ENCODE measurements around the gene RUSC1.
"Not testable (repeated sequence)": the region's sequence is repeated elsewhere in the genome, so short reads cannot be mapped to it uniquely, and the experiment has no call there.

Gene RUSC1

GRCh38 chr1:155324037-155324716 lies 3.5 kb downstream of the RUSC1 start:
- TF ChIP-seq, protein P1, sequence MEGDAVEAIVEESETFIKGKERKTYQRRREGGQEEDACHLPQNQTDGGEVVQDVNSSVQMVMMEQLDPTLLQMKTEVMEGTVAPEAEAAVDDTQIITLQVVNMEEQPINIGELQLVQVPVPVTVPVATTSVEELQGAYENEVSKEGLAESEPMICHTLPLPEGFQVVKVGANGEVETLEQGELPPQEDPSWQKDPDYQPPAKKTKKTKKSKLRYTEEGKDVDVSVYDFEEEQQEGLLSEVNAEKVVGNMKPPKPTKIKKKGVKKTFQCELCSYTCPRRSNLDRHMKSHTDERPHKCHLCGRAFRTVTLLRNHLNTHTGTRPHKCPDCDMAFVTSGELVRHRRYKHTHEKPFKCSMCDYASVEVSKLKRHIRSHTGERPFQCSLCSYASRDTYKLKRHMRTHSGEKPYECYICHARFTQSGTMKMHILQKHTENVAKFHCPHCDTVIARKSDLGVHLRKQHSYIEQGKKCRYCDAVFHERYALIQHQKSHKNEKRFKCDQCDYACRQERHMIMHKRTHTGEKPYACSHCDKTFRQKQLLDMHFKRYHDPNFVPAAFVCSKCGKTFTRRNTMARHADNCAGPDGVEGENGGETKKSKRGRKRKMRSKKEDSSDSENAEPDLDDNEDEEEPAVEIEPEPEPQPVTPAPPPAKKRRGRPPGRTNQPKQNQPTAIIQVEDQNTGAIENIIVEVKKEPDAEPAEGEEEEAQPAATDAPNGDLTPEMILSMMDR (IDR thresholded peaks at IDR 0.05; ENCODE audit: insufficient read depth, missing control alignments), result no peak
- DNase-seq (ENCODE audit: insufficient read length, low spot score) (peak; percentile 98), FAIRE-seq (no peak)

DNA sequence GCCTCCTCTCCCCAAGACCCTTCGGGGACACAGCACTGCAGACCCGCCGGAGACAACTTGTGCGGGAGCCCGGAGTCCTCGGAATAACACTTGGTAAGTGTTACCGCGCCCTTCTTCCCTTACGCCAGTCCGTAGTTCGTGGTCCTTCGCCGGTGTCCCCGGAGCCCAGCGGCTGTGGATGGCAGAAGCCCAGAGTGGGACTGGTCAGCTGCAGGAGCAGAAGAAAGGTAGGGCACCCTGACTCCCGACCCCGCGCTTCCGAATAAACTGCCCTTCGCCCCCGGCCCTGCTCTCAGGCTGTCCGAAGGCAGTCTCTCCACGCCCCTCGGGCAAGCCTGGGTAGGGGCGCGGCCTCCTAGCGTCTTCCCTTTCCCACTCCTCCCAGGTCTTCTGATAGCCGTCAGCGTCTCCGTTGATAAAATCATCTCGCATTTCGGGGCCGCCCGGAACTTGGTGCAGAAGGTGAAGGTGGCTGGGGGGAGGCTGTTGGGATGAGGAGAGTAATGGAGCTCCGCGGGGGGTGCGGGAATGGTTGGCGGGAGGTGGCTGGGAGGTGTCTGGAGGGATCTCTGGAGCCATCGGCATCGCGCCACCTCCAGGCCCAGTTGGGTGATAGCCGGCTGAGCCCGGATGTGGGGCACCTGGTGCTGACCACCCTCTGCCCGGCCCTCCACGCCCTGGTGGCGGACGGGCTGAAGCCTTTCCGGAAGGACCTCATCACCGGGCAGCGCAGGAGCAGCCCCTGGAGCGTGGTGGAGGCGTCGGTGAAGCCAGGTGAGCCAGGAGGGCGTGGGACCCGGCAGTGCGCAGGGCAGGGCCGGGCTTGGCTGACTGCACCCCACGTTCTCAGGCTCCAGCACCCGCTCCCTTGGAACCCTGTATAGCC lies 4.3 kb downstream of the RUSC1 start:
- FAIRE-seq (no peak), DNase-seq (ENCODE audit: insufficient read length, low spot score) (peak; percentile 84)
- TF ChIP-seq, protein P1 (IDR thresholded peaks at IDR 0.05; ENCODE audit: insufficient read depth, missing control alignments), result peak; percentile 44

GRCh38 chr1:155325603-155325893 lies 4.9 kb downstream of the RUSC1 start:
- DNase-seq (ENCODE audit: insufficient read length, low spot score) (no peak), FAIRE-seq (no peak)
- TF ChIP-seq, protein P1 (IDR thresholded peaks at IDR 0.05; ENCODE audit: insufficient read depth, missing control alignments), result no peak

DNA sequence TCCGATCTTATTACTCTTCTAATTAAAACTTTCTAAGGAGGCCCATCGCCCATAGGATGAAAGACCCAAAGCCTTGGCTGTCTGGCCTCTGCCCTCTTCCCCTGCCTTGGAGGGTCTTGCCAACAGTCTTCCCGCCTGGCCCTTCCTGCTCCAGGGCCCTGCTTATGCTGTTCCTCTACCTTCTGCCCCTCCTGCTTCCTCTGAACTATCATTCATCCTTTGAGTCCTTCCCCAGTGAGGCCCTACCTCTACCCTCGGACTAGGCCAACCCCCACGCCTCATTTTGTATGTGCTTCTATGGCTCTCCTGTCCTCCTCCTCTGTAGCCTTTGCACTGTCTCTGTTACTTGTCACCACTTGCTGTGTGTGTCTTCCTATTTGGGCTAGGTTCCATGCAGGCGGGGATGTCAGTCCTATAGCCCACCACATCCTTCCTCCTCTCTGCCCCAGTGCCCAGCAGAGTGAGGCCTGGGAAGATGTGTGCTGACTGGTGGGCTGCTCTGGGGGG lies 5.4 kb downstream of the RUSC1 start:
- TF ChIP-seq, protein P1 (IDR thresholded peaks at IDR 0.05; ENCODE audit: insufficient read depth, missing control alignments), result no peak
- DNase-seq (ENCODE audit: insufficient read length, low spot score) (no peak), FAIRE-seq (no peak)

DNA sequence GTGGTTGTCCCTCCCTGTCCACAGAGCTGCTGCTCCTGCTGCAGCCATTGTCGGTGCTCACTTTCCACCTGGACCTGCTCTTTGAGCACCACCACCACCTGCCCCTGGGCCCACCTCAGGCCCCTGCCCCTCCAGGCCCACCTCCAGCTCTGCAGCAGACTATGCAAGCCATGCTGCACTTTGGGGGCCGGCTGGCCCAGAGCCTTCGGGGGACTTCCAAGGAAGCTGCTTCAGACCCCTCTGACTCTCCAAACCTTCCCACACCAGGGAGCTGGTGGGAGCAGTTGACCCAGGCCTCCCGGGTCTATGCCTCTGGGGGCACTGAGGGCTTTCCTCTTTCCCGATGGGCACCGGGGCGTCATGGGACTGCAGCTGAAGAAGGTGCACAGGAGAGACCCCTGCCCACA lies 5.9 kb downstream of the RUSC1 start:
- TF ChIP-seq, protein P1 (IDR thresholded peaks at IDR 0.05; ENCODE audit: insufficient read depth, missing control alignments), result no peak
- FAIRE-seq (no peak), DNase-seq (ENCODE audit: insufficient read length, low spot score) (no peak)

DNA sequence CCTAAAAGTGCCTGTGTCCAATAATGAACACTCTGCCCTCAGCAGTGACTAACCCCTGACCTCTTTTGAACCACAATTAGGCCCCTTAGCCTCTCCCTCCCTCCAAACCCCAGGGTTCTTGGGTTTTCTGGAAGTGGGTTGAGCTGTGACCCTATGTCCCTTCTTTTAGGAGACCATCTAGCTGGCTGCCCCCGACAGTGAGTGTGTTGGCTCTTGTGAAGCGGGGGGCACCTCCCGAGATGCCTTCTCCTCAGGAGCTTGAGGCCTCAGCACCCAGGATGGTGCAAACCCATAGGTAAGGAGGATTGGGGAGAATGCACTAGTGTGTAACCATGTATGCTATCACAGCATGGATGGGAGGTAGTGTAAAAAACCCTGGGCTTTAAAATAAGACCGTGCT lies 7.3 kb downstream of the RUSC1 start:
- FAIRE-seq (no peak), DNase-seq (ENCODE audit: insufficient read length, low spot score) (no peak)
- TF ChIP-seq, protein P1 (IDR thresholded peaks at IDR 0.05; ENCODE audit: insufficient read depth, missing control alignments), result no peak

- not testable (repeated sequence) for FAIRE-seq; DNase-seq (ENCODE audit: insufficient read length, low spot score)
These were observed 8.2 kb downstream of the RUSC1 start for GRCh38 chr1:155328856-155329255.
